NT2/D1 (cell line): ENCODE data around the gene ZDHHC20.
A peak's percentile ranks its signal among the peaks of the same experiment; 100 is the strongest.
"Not testable (repeated sequence)": the region's sequence is repeated elsewhere in the genome, so short reads cannot be mapped to it uniquely, and the experiment has no call there.

Experiments
- DNase-seq: peaks from one replicate; pipeline ENCODE4 v3.0.0-alpha.2; 2011; ENCODE audit warnings: low read depth, low spot score
- H3K27me3 ChIP-seq: 2 replicates; pipeline ENCODE4 v1.6.0; 2011; ENCODE audit warnings: mild to moderate bottlenecking; ENCODE audit not compliant: insufficient read length, insufficient read depth
- H3K36me3 ChIP-seq: 2 replicates; pipeline ENCODE4 v1.6.1; 2011; ENCODE audit warnings: mild to moderate bottlenecking, low read length, mixed read lengths; ENCODE audit not compliant: insufficient read depth, insufficient read length
- H3K4me1 ChIP-seq: 2 replicates; pipeline ENCODE4 v1.5.1; 2011; ENCODE audit not compliant: insufficient read depth, insufficient read length
- H3K4me3 ChIP-seq: 2 replicates; pipeline ENCODE4 v1.5.1; 2011; ENCODE audit warnings: low read depth; ENCODE audit not compliant: insufficient read length
- H3K9ac ChIP-seq: 2 replicates; pipeline ENCODE4 v1.6.0; 2011; ENCODE audit warnings: low read depth; ENCODE audit not compliant: insufficient read length
- H3K9me3 ChIP-seq: 2 replicates; pipeline ENCODE4 v1.5.1; 2011; ENCODE audit warnings: mild to moderate bottlenecking, low read length; ENCODE audit not compliant: insufficient read depth
- SUZ12 ChIP-seq: IDR thresholded peaks from 2 replicates; pipeline ENCODE4 v1.6.1; 2011; ENCODE audit not compliant: insufficient read length, insufficient read depth; ENCODE audit errors: extremely low read depth
- YY1 ChIP-seq: IDR thresholded peaks from 2 replicates; pipeline ENCODE4 v1.6.1; 2011; ENCODE audit not compliant: insufficient read length, insufficient read depth
- ZNF274 ChIP-seq: IDR thresholded peaks from 2 replicates; pipeline ENCODE4 v1.6.1; 2011; ENCODE audit warnings: mild to moderate bottlenecking, low read depth, low read length

Gene ZDHHC20

GRCh38 chr13:21435231-21435630, 23.9 kb downstream of the ZDHHC20 start:
- H3K9ac ChIP-seq, result no peak overlapping the region

DNA sequence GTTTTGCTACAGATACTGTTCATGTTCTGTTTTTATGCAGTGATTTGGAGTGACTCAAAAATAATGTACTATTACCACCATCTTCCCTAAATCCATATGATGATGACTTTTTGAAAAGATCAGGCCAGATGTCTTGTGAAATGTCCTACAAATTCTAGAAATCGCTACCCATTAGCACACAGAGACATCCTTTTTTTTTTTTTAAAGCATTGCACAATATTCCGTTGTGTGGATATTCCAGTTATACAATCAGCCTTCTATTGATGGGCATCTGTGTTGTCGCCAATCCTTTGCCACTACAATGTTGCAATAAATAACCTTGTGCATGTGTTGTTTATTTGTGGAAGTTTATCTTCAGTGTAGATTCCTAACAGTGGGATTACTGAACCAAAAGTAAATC, 24.5 kb downstream of the ZDHHC20 start:
- Histone ChIP-seq H3K4me1 (no peaks in the 10 kb centered on the region), H3K27me3 (no peaks in the 10 kb centered on the region), H3K9me3 (peaks cover 23% of the 10 kb centered on the region), H3K36me3 (no peaks in the 10 kb centered on the region), H3K4me3 (no peak overlapping the region), H3K9ac (no peak overlapping the region)
- TF ChIP-seq YY1 (no peak), ZNF274 (no peak), SUZ12 (no peak)
- no peak for DNase-seq

More at GRCh38 chr13:21435231-21435630, 23.9 kb downstream of the ZDHHC20 start:
- no peak for DNase-seq
- no peaks in the 10 kb centered on the region for H3K36me3 ChIP-seq
- no peaks in the 10 kb centered on the region for H3K4me1 ChIP-seq
- peaks cover 20% of the 10 kb centered on the region for H3K9me3 ChIP-seq
- H3K27me3 ChIP-seq, result no peaks in the 10 kb centered on the region
- TF ChIP-seq ZNF274 (no peak), YY1 (no peak), SUZ12 (no peak)
- no peak overlapping the region for H3K4me3 ChIP-seq

DNA sequence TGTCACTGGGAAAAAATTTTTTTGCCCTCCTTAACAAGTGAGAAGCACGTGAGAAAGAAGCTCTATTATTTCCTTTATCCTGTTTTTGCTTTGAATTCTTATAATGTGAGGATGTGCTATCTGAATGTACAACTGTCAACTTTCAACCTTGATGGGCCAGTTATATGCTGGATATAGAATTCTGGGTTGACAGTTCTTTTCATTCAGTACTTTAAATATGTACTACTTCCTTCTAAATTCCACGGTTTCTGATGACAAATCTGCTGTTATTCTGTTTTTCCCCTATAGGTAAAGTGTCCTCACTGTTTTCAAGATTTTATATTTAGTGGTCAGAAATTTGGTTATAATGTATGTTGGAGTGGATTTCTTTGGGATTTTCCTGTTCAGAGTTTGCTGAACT, 29.9 kb downstream of the ZDHHC20 start:
- TF ChIP-seq SUZ12, result no peak
- no peak for TF ChIP-seq ZNF274
- no peak for TF ChIP-seq YY1
- Histone ChIP-seq H3K4me3 (no peak overlapping the region), H3K27me3 (no peaks in the 10 kb centered on the region), H3K4me1 (no peaks in the 10 kb centered on the region), H3K9me3 (peaks cover 17% of the 10 kb centered on the region), H3K36me3 (no peaks in the 10 kb centered on the region), H3K9ac (no peak overlapping the region)
- no peak for DNase-seq

GRCh38 chr13:21427741-21428140, 31.4 kb downstream of the ZDHHC20 start:
- DNase-seq, result no peak
- peaks cover 11% of the 10 kb centered on the region for H3K9me3 ChIP-seq

DNA sequence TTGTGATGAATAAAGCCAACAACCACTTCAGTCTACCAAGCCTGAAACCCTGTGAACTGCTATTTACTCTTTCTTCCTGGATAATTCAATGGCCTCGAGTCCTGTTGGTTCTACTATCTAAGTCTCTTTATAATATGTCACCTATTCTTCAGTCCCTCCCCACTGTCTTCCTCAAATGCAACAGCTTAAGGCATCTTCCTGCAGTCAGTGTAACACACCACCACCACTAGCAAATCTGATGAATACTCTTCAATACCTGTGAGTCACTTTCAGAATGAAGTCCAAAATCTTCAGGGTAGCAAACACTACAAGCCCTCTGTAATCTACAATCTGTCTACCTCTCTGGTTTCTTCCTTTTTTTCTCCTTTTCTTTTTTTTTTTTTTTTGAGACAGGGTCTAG, 32.9 kb downstream of the ZDHHC20 start:
- DNase-seq, result no peak
- Histone ChIP-seq H3K4me3 (no peak overlapping the region), H3K9me3 (peaks cover 11% of the 10 kb centered on the region), H3K27me3 (no peaks in the 10 kb centered on the region), H3K36me3 (no peaks in the 10 kb centered on the region), H3K9ac (no peak overlapping the region), H3K4me1 (no peaks in the 10 kb centered on the region)
- no peak for TF ChIP-seq SUZ12
- TF ChIP-seq ZNF274, result no peak
- TF ChIP-seq YY1, result no peak

More at GRCh38 chr13:21427741-21428140, 31.4 kb downstream of the ZDHHC20 start:
- Histone ChIP-seq H3K4me3 (no peak overlapping the region), H3K4me1 (no peaks in the 10 kb centered on the region), H3K36me3 (no peaks in the 10 kb centered on the region), H3K9ac (no peak overlapping the region), H3K27me3 (no peaks in the 10 kb centered on the region)
- TF ChIP-seq YY1, result no peak
- TF ChIP-seq ZNF274, result no peak
- TF ChIP-seq SUZ12, result no peak

- peaks cover 2% of the 10 kb centered on the region for H3K36me3 ChIP-seq
- TF ChIP-seq ZNF274, result no peak
- no peak for TF ChIP-seq YY1
- no peak for TF ChIP-seq SUZ12
- no peaks in the 10 kb centered on the region for H3K4me1 ChIP-seq
- no peak overlapping the region for H3K9ac ChIP-seq
- no peaks in the 10 kb centered on the region for H3K9me3 ChIP-seq
- no peak for DNase-seq
- no peaks in the 10 kb centered on the region for H3K27me3 ChIP-seq
- H3K4me3 ChIP-seq, result no peak overlapping the region
Measured at GRCh38 chr13:21420706-21421105, 38.4 kb downstream of the ZDHHC20 start.

DNA sequence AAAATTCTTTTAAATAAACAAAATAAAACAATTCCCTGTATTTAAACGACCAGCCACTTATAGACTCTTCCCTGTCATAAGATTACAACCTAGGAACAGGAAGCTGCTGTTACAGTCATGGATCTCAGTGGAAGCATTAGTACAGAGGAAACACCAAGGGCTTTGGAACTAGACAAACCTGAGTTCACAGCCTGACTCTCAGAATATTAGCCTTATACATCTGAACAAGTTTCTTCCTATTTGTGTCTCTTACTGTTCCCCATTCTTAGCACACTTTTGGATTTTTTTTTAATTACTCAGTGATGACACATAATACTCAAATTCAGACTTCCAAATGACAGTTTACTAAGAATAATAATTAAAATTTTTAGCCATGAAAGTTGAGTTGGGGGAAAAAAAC, 46.1 kb downstream of the ZDHHC20 start:
- H3K36me3 ChIP-seq, result peaks cover 9% of the 10 kb centered on the region
- no peak overlapping the region for H3K4me3 ChIP-seq
- no peaks in the 10 kb centered on the region for H3K27me3 ChIP-seq
- H3K9me3 ChIP-seq, result no peaks in the 10 kb centered on the region
- DNase-seq, result no peak
- H3K4me1 ChIP-seq, result no peaks in the 10 kb centered on the region
- no peak for TF ChIP-seq SUZ12
- no peak for TF ChIP-seq YY1
- no peak for TF ChIP-seq ZNF274
- no peak overlapping the region for H3K9ac ChIP-seq

DNA sequence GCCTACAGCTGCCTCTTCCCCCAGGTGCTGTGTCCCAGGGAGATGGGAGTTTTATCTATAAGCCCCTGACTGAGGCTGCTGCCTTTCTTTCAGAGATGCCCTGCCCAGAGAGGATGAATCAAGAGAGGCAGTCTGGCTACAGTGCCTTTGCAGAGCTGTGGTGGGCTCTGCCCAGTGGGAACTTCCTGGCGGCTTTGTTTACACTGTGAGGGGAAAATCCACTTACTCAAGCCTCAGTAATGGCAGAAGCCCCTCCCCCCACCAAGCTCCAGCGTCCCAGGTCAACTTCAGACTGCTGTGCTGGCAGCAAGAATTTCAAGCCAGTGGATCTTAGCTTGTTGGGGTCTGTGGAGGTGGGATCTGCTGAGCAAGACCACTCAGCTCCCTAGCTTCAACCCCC, 48.6 kb downstream of the ZDHHC20 start:
- peak; percentile 22 for DNase-seq
- not testable (repeated sequence) for H3K4me1 ChIP-seq, H3K9me3 ChIP-seq, H3K9ac ChIP-seq, H3K4me3 ChIP-seq, H3K27me3 ChIP-seq
- peaks cover 15% of the 10 kb centered on the region for H3K36me3 ChIP-seq
